Endothelial cell of umbilical vein (primary cell): ENCODE data around the gene MAFF.
A peak's percentile ranks its signal among the peaks of the same experiment; 100 is the strongest.

Experiments used
- MAX ChIP-seq: IDR thresholded peaks from 2 replicates; pipeline ENCODE4 v1.6.1; 2011; ENCODE audit not compliant: insufficient read depth, insufficient read length
- POLR2A ChIP-seq: IDR thresholded peaks from 2 replicates; pipeline ENCODE4 v1.6.1; 2012; ENCODE audit warnings: low read depth, mild to moderate bottlenecking, control low read depth, low read length
- TF ChIP-seq, protein P1 (sequence below), 2 donors: IDR thresholded peaks; 1 replicate in 1 of 2; 2 replicates in 1 of 2; pipeline ENCODE4 v1.5.1; 2011; ENCODE audit warnings: low read length in 2 of 2, mild to moderate bottlenecking in 2 of 2, moderate library complexity in 2 of 2, control low read depth in 1 of 2, inconsistent platforms in 1 of 2, low read depth in 1 of 2; ENCODE audit not compliant: insufficient read depth in 1 of 2; ENCODE audit errors: extremely low read depth in 1 of 2

DNA sequence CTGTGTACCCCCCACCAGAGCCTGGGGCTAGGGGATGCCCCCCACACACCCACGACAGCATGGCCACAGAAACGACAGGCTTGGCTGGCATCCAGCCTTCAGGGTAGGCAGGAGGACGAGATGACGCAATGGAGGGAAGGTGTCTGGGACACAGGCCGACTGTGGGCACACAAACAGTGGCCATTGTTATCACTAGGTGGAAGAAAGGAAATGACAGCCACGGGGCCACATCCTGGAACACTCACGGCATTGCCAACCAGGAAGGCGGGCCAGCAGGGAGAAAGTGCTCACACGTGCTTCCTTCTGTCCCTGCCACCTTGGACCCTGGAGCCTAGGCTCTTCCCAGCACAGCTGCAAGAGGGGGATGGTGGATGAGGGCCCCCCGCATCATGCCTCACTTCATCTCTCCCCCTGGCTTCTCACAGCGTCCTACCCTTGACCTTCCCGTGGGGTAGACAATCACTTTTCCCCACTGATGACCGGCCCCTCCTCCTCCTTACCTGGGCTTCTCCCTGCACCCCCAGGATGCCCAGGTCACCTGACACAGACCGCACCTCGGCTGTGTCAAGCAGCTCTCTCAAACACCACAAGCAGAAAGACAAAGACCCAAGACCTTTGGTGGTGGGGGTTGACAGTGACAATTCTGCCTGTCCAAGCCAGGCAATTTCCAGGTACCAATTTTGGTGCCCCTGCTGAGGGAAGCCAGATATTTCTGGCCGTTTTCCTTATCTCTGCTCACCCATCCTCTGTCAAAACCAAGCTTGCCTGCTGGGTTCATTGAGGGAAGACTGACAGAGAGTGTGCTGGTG lies 28.8 kb upstream of the MAFF start:
- TF ChIP-seq, protein P1, sequence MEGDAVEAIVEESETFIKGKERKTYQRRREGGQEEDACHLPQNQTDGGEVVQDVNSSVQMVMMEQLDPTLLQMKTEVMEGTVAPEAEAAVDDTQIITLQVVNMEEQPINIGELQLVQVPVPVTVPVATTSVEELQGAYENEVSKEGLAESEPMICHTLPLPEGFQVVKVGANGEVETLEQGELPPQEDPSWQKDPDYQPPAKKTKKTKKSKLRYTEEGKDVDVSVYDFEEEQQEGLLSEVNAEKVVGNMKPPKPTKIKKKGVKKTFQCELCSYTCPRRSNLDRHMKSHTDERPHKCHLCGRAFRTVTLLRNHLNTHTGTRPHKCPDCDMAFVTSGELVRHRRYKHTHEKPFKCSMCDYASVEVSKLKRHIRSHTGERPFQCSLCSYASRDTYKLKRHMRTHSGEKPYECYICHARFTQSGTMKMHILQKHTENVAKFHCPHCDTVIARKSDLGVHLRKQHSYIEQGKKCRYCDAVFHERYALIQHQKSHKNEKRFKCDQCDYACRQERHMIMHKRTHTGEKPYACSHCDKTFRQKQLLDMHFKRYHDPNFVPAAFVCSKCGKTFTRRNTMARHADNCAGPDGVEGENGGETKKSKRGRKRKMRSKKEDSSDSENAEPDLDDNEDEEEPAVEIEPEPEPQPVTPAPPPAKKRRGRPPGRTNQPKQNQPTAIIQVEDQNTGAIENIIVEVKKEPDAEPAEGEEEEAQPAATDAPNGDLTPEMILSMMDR (IDR thresholded peaks at IDR 0.05; ENCODE audit: extremely low read depth in 1 of 2, insufficient read depth in 1 of 2, low read depth in 1 of 2, low read length in 2 of 2): no peak
- TF ChIP-seq POLR2A (peak; percentile 68), MAX (peak; percentile 92)
